ENCODE results near the gene PRKG1.
"Not testable (repeated sequence)": the region's sequence is repeated elsewhere in the genome, so short reads cannot be mapped to it uniquely, and the experiment has no call there.

The PRKG1 gene

DNA sequence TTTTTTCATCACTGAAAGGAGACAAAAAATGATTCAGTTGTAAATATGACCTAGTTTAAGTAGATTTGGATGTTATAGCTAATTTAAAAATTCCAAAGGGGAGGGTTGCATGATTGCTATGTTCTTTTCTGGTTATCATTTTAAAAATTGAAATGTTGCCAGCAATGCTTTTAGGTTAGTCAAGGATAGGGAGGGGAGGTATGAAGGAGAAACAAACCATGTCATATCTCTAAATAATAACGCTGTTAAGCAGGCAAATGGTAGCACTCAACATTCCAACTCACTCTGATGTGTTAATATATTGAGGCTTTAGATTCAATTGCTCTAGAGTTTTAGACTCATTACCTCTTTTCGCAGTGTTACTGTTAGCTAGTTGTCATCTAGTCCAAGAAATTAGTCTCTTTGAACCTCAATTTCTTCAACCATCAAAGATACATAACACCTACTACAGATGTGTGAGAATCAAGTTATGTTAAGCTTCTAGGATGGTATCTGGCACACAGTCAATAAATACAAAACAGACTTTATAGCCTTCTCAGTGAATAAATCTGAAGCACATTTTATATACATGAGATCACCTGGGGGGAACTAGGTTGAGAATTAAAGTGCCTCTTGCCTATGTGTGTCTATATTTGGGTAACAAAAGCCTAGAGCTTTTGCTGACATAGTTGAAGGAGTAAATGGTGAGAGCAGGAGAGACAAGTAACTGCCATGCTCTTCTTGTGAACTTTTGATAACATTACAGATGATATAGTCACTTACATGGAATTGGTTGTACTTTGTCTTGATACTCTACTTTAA lies 500.2 kb downstream of the PRKG1 start:
- Histone ChIP-seq H3K4me3 (ENCODE audit: low read length) (no peak overlapping the region), H3K9me2 (replicated peaks; ENCODE audit: control insufficient read depth, low read length) (no peaks in the 10 kb centered on the region), H3K4me2 (ENCODE audit: low read length) (no peak overlapping the region), H3F3A (ENCODE audit: control insufficient read depth, insufficient read depth) (no peaks in the 10 kb centered on the region), H3K9me3 (ENCODE audit: control insufficient read depth, insufficient read depth, low read length) (no peaks in the 10 kb centered on the region), H4K20me1 (ENCODE audit: control insufficient read depth, insufficient read depth, low read depth, low read length) (no peaks in the 10 kb centered on the region), H3K79me2 (ENCODE audit: control insufficient read depth, low read length) (no peaks in the 10 kb centered on the region), H3K4me1 (ENCODE audit: control insufficient read depth, low read length) (no peaks in the 10 kb centered on the region), H3K36me3 (ENCODE audit: control insufficient read depth, low read length) (no peaks in the 10 kb centered on the region), H3K27ac (ENCODE audit: low read depth, low read length) (no peak overlapping the region), H3K27me3 (ENCODE audit: control insufficient read depth, low read length) (no peaks in the 10 kb centered on the region)
- no peak for TF ChIP-seq EZH2phosphoT487 (IDR thresholded peaks at IDR 0.05; ENCODE audit: borderline replicate concordance, low read length)
- TF ChIP-seq, protein P1, sequence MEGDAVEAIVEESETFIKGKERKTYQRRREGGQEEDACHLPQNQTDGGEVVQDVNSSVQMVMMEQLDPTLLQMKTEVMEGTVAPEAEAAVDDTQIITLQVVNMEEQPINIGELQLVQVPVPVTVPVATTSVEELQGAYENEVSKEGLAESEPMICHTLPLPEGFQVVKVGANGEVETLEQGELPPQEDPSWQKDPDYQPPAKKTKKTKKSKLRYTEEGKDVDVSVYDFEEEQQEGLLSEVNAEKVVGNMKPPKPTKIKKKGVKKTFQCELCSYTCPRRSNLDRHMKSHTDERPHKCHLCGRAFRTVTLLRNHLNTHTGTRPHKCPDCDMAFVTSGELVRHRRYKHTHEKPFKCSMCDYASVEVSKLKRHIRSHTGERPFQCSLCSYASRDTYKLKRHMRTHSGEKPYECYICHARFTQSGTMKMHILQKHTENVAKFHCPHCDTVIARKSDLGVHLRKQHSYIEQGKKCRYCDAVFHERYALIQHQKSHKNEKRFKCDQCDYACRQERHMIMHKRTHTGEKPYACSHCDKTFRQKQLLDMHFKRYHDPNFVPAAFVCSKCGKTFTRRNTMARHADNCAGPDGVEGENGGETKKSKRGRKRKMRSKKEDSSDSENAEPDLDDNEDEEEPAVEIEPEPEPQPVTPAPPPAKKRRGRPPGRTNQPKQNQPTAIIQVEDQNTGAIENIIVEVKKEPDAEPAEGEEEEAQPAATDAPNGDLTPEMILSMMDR (IDR thresholded peaks at IDR 0.05; ENCODE audit: low read depth, low read length, poor library complexity, severe bottlenecking), result no peak

GRCh38 chr10:51581196-51581595 lies 506.9 kb downstream of the PRKG1 start:
- not testable (repeated sequence) for H3K27ac ChIP-seq (ENCODE audit: low read depth, low read length); H3K36me3 ChIP-seq (ENCODE audit: control insufficient read depth, low read length); H4K20me1 ChIP-seq (ENCODE audit: control insufficient read depth, insufficient read depth, low read depth, low read length); H3K9me3 ChIP-seq (ENCODE audit: control insufficient read depth, insufficient read depth, low read length); H3K27me3 ChIP-seq (ENCODE audit: control insufficient read depth, low read length); H3K4me1 ChIP-seq (ENCODE audit: control insufficient read depth, low read length); H3K79me2 ChIP-seq (ENCODE audit: control insufficient read depth, low read length); H3K9me2 ChIP-seq (replicated peaks; ENCODE audit: control insufficient read depth, low read length); H3K4me2 ChIP-seq (ENCODE audit: low read length); H3K4me3 ChIP-seq (ENCODE audit: low read length); H3F3A ChIP-seq (ENCODE audit: control insufficient read depth, insufficient read depth)

DNA sequence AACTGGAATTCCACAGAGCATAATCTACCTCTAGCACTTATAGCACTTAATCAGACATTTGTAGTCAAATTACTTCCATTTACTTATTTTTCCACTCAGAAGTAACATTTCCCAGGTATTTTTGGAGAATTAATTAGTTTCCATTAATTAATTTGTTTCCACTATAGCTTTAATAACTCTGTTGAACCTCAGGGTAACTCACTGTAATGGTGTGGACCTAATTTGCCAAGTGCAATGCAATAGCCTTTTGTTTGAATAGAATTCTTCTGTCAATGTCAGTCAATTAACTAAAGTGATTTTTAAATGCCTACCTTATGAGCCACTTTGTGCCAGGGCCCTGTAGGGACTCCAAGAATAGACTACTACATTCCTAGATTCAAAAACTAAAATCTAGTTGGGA lies 509.7 kb downstream of the PRKG1 start:
- Histone ChIP-seq H3K9me2 (replicated peaks; ENCODE audit: control insufficient read depth, low read length) (no peaks in the 10 kb centered on the region; the same call in 1 of the 2 replicates), H4K20me1 (ENCODE audit: control insufficient read depth, insufficient read depth, low read depth, low read length) (no peaks in the 10 kb centered on the region), H3K4me1 (ENCODE audit: control insufficient read depth, low read length) (no peaks in the 10 kb centered on the region), H3K9me3 (ENCODE audit: control insufficient read depth, insufficient read depth, low read length) (no peaks in the 10 kb centered on the region), H3K27me3 (ENCODE audit: control insufficient read depth, low read length) (no peaks in the 10 kb centered on the region), H3K79me2 (ENCODE audit: control insufficient read depth, low read length) (no peaks in the 10 kb centered on the region), H3K4me3 (ENCODE audit: low read length) (no peak overlapping the region), H3K27ac (ENCODE audit: low read depth, low read length) (no peak overlapping the region), H3K36me3 (ENCODE audit: control insufficient read depth, low read length) (no peaks in the 10 kb centered on the region), H3F3A (ENCODE audit: control insufficient read depth, insufficient read depth) (no peaks in the 10 kb centered on the region), H3K4me2 (ENCODE audit: low read length) (no peak overlapping the region)
- TF ChIP-seq, protein P1 (IDR thresholded peaks at IDR 0.05; ENCODE audit: low read depth, low read length, poor library complexity, severe bottlenecking), result no peak
- TF ChIP-seq EZH2phosphoT487 (IDR thresholded peaks at IDR 0.05; ENCODE audit: borderline replicate concordance, low read length), result no peak

DNA sequence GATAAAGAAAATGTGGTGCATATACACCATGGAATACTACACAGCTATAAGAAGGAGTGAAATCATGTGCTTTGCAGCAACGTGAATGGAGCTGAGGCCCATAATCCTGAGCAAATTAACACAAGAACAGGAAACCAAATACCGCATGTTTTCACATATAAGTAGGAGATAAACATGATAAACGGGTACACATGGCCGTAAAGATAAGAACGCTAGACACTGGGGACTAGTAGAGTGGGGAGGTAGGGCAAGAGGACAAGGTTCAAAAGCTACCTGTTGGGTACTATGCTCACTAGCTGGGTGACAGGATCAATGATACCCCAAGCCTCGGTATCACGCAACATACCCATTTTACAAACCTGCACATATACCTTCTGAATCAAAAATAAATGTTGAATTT lies 511.5 kb downstream of the PRKG1 start:
- Histone ChIP-seq H3K79me2 (ENCODE audit: control insufficient read depth, low read length) (no peaks in the 10 kb centered on the region), H3K9me2 (replicated peaks; ENCODE audit: control insufficient read depth, low read length) (no peaks in the 10 kb centered on the region; the same call in 1 of the 2 replicates), H3K27me3 (ENCODE audit: control insufficient read depth, low read length) (no peaks in the 10 kb centered on the region), H3K9me3 (ENCODE audit: control insufficient read depth, insufficient read depth, low read length) (no peaks in the 10 kb centered on the region), H3K4me3 (ENCODE audit: low read length) (no peak overlapping the region), H3K4me1 (ENCODE audit: control insufficient read depth, low read length) (no peaks in the 10 kb centered on the region), H3K27ac (ENCODE audit: low read depth, low read length) (no peak overlapping the region), H3K36me3 (ENCODE audit: control insufficient read depth, low read length) (no peaks in the 10 kb centered on the region), H3F3A (ENCODE audit: control insufficient read depth, insufficient read depth) (no peaks in the 10 kb centered on the region), H4K20me1 (ENCODE audit: control insufficient read depth, insufficient read depth, low read depth, low read length) (no peaks in the 10 kb centered on the region), H3K4me2 (ENCODE audit: low read length) (no peak overlapping the region)
- TF ChIP-seq, protein P1 (IDR thresholded peaks at IDR 0.05; ENCODE audit: low read depth, low read length, poor library complexity, severe bottlenecking), result no peak
- TF ChIP-seq EZH2phosphoT487 (IDR thresholded peaks at IDR 0.05; ENCODE audit: borderline replicate concordance, low read length), result no peak
